Neural progenitor cell (in vitro differentiated cells): ENCODE data around the gene TSPEAR. TPM values are rescaled to one million over a fixed set of nuclear protein-coding genes. Genes with fewer than 3 reads are reported as not detected.
A peak's percentile ranks its signal among the peaks of the same experiment; 100 is the strongest.

Source experiments
- DNase-seq: peaks from one replicate; pipeline ENCODE4 v3.0.0-alpha.2; 2016; ENCODE audit warnings: low spot score
- H2AFZ ChIP-seq: fragments of 200-600 bp; sonication (generic); replicated peaks from 2 replicates; pipeline ENCODE4 v1.6.1; 2016; ENCODE audit warnings: antibody characterized with exemption
- H3F3A ChIP-seq: fragments of 200-600 bp; sonication (generic); 2 replicates; pipeline ENCODE4 v1.6.1; 2016; ENCODE audit warnings: antibody characterized with exemption, low read depth
- H3K27ac ChIP-seq: fragments of 200-600 bp; sonication (generic); 2 replicates; pipeline ENCODE4 v1.5.1; 2016; ENCODE audit warnings: mild to moderate bottlenecking
- H3K27me3 ChIP-seq: fragments of 200-600 bp; sonication (generic); 2 replicates; pipeline ENCODE4 v1.6.1; 2016; ENCODE audit warnings: mild to moderate bottlenecking, moderate library complexity
- H3K36me3 ChIP-seq: fragments of 200-600 bp; sonication (generic); 2 replicates; pipeline ENCODE4 v1.5.1; 2016
- H3K4me1 ChIP-seq: fragments of 200-600 bp; sonication (generic); 2 replicates; pipeline ENCODE4 v1.6.1; 2016; ENCODE audit warnings: mixed run types
- H3K4me2 ChIP-seq: fragments of 200-600 bp; sonication (generic); 2 replicates; pipeline ENCODE4 v1.6.1; 2016
- H3K4me3 ChIP-seq: fragments of 200-600 bp; sonication (generic); 2 replicates; pipeline ENCODE4 v1.5.1; 2016
- H3K79me2 ChIP-seq: fragments of 200-600 bp; sonication (generic); 2 replicates; pipeline ENCODE4 v1.6.1; 2016; ENCODE audit warnings: low read depth
- H3K9ac ChIP-seq: fragments of 200-600 bp; sonication (generic); 2 replicates; pipeline ENCODE4 v1.6.1; 2016
- H3K9me3 ChIP-seq: fragments of 200-600 bp; sonication (generic); 2 replicates; pipeline ENCODE4 v1.5.1; 2016; ENCODE audit warnings: low read depth
- H4K20me1 ChIP-seq: fragments of 200-600 bp; sonication (generic); 2 replicates; pipeline ENCODE4 v1.6.1; 2016; ENCODE audit warnings: low read depth
- H3K27ac Mint-ChIP-seq: 3 replicates; pipeline ENCODE4 v1.8.0; 2021; ENCODE audit warnings: mixed read lengths
- H3K27me3 Mint-ChIP-seq: 2 replicates; pipeline ENCODE4 v1.8.0; 2022; ENCODE audit warnings: low read depth, mild to moderate bottlenecking, inconsistent platforms, moderate library complexity, mixed read lengths; ENCODE audit not compliant: insufficient read depth
- H3K36me3 Mint-ChIP-seq: 3 replicates; pipeline ENCODE4 v1.8.0; 2021; ENCODE audit warnings: mixed read lengths
- H3K4me1 Mint-ChIP-seq: 3 replicates; pipeline ENCODE4 v1.8.0; 2021; ENCODE audit warnings: mixed read lengths
- H3K4me3 Mint-ChIP-seq: 3 replicates; pipeline ENCODE4 v1.8.0; 2021; ENCODE audit warnings: mild to moderate bottlenecking, moderate library complexity, mixed read lengths
- H3K9me3 Mint-ChIP-seq: 3 replicates; pipeline ENCODE4 v1.8.0; 2020; ENCODE audit warnings: mixed read lengths
- CTCF ChIP-seq: fragments of 200-600 bp; sonication (generic); IDR thresholded peaks from 2 replicates; pipeline ENCODE4 v1.5.1; 2017; ENCODE audit warnings: antibody characterized with exemption, mild to moderate bottlenecking
- EZH2 ChIP-seq: fragments of 200-600 bp; sonication (generic); IDR thresholded peaks from 2 replicates; pipeline ENCODE4 v1.6.1; 2017; ENCODE audit warnings: antibody characterized with exemption, mild to moderate bottlenecking, moderate library complexity
- EZH2phosphoT487 ChIP-seq: fragments of 200-600 bp; sonication (generic); IDR thresholded peaks from 2 replicates; pipeline ENCODE4 v1.6.1; 2017; ENCODE audit warnings: antibody characterized with exemption
- total RNA-seq: library from RNA; depleted of rRNA; stranded (reverse); fragments of >200 nt; gene quantifications from 2 replicates; pipeline ENCODE4 v1.2.3, GENCODE V29; 2015; ENCODE audit warnings: low replicate concordance

The TSPEAR gene
- total RNA-seq, 1 donor from 2014 or later, result not detected

GRCh38 chr21:44471341-44471740, 240.0 kb downstream of the TSPEAR start:
- no peak overlapping the region for H3K4me2 ChIP-seq
- no peaks in the 10 kb centered on the region for H3F3A ChIP-seq
- no peaks in the 10 kb centered on the region for H3K4me1 ChIP-seq
- H2AFZ ChIP-seq, result no peak overlapping the region
- no peaks in the 10 kb centered on the region for H4K20me1 ChIP-seq
- no peak overlapping the region for H3K4me3 ChIP-seq
- no peak overlapping the region for H3K27ac ChIP-seq
- DNase-seq, result no peak
- no peaks in the 10 kb centered on the region for H3K79me2 ChIP-seq
- H3K27me3 ChIP-seq, result no peaks in the 10 kb centered on the region
- Mint-ChIP-seq H3K4me1 (no peaks in the 10 kb centered on the region), H3K4me3 (no peak overlapping the region), H3K27me3 (peaks cover 2% of the 10 kb centered on the region), H3K27ac (no peak overlapping the region), H3K36me3 (no peaks in the 10 kb centered on the region), H3K9me3 (no peaks in the 10 kb centered on the region)
- no peak overlapping the region for H3K9ac ChIP-seq
- TF ChIP-seq EZH2phosphoT487 (no peak), EZH2 (no peak), CTCF (no peak)
- H3K9me3 ChIP-seq, result no peaks in the 10 kb centered on the region
- H3K36me3 ChIP-seq, result no peaks in the 10 kb centered on the region

- H3K4me1 ChIP-seq, result no peaks in the 10 kb centered on the region
- Mint-ChIP-seq H3K27me3 (peaks cover 2% of the 10 kb centered on the region), H3K36me3 (no peaks in the 10 kb centered on the region), H3K4me1 (peaks cover 8% of the 10 kb centered on the region), H3K27ac (no peak overlapping the region), H3K9me3 (no peaks in the 10 kb centered on the region), H3K4me3 (no peak overlapping the region)
- no peaks in the 10 kb centered on the region for H3K36me3 ChIP-seq
- no peak for DNase-seq
- H2AFZ ChIP-seq, result no peak overlapping the region
- H3F3A ChIP-seq, result no peaks in the 10 kb centered on the region
- no peaks in the 10 kb centered on the region for H4K20me1 ChIP-seq
- H3K4me3 ChIP-seq, result no peak overlapping the region
- H3K9me3 ChIP-seq, result no peaks in the 10 kb centered on the region
- H3K27ac ChIP-seq, result no peak overlapping the region
- no peaks in the 10 kb centered on the region for H3K79me2 ChIP-seq
- H3K9ac ChIP-seq, result no peak overlapping the region
- no peaks in the 10 kb centered on the region for H3K27me3 ChIP-seq
- no peak overlapping the region for H3K4me2 ChIP-seq
- TF ChIP-seq CTCF (no peak), EZH2phosphoT487 (no peak), EZH2 (no peak)
Measured at GRCh38 chr21:44467859-44468195, 243.5 kb downstream of the TSPEAR start.

- no peak for DNase-seq
- Mint-ChIP-seq H3K36me3 (no peaks in the 10 kb centered on the region), H3K27me3 (peaks cover 2% of the 10 kb centered on the region), H3K4me3 (peak overlapping the region; percentile 12), H3K27ac (no peak overlapping the region), H3K4me1 (peaks cover 8% of the 10 kb centered on the region), H3K9me3 (no peaks in the 10 kb centered on the region)
- no peak overlapping the region for H3K4me3 ChIP-seq
- no peaks in the 10 kb centered on the region for H3K4me1 ChIP-seq
- no peaks in the 10 kb centered on the region for H3K27me3 ChIP-seq
- no peak overlapping the region for H3K4me2 ChIP-seq
- H3K9me3 ChIP-seq, result no peaks in the 10 kb centered on the region
- no peak for TF ChIP-seq CTCF
- TF ChIP-seq EZH2, result no peak
- TF ChIP-seq EZH2phosphoT487, result no peak
- no peak overlapping the region for H2AFZ ChIP-seq
- no peaks in the 10 kb centered on the region for H4K20me1 ChIP-seq
- H3K36me3 ChIP-seq, result no peaks in the 10 kb centered on the region
- H3K27ac ChIP-seq, result no peak overlapping the region
- H3K79me2 ChIP-seq, result no peaks in the 10 kb centered on the region
- H3F3A ChIP-seq, result no peaks in the 10 kb centered on the region
- H3K9ac ChIP-seq, result no peak overlapping the region
Measured at GRCh38 chr21:44466996-44467858, 244.1 kb downstream of the TSPEAR start.
